OCI-LY3 (cell line): ENCODE data around the gene EGFL7.

ENCODE experiments used
- EZH2phosphoT487 ChIP-seq: fragments of 200-600 bp; shearing (Covaris generic); IDR thresholded peaks from 2 replicates; pipeline ENCODE4 v1.6.1; 2018; ENCODE audit warnings: antibody characterized with exemption, mixed run types, low read depth
- TF ChIP-seq, protein P1 (sequence below): fragments of 200-600, 300-600 bp; sonication (generic); IDR thresholded peaks from 2 replicates; pipeline ENCODE4 v1.5.1; 2014; ENCODE audit warnings: antibody characterized with exemption, low read length, low read depth

DNA sequence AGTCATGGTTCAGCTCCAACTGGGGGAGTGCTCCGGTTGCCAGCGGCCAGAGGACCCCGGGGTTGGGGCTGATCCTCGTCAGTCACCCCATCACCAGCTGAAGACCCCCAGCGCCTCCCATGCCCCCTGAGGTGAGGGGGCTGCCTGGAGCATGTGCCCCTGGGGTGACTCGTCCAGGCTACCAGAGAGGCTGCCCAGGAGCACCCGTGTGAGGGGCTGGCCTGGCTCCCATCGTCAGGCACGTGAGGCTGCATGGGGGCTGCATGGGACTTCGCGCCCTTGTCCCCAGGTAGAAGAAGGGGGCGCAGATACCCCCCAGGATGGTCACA lies 46.4 kb upstream of the EGFL7 start:
- TF ChIP-seq, protein P1, sequence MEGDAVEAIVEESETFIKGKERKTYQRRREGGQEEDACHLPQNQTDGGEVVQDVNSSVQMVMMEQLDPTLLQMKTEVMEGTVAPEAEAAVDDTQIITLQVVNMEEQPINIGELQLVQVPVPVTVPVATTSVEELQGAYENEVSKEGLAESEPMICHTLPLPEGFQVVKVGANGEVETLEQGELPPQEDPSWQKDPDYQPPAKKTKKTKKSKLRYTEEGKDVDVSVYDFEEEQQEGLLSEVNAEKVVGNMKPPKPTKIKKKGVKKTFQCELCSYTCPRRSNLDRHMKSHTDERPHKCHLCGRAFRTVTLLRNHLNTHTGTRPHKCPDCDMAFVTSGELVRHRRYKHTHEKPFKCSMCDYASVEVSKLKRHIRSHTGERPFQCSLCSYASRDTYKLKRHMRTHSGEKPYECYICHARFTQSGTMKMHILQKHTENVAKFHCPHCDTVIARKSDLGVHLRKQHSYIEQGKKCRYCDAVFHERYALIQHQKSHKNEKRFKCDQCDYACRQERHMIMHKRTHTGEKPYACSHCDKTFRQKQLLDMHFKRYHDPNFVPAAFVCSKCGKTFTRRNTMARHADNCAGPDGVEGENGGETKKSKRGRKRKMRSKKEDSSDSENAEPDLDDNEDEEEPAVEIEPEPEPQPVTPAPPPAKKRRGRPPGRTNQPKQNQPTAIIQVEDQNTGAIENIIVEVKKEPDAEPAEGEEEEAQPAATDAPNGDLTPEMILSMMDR = no peak
- TF ChIP-seq EZH2phosphoT487 = no peak
